Measurements from ENCODE around the gene GRIK1.

GRCh38 chr21:29638138-29638537, 301.7 kb downstream of the GRIK1 start:
- TF ChIP-seq POLR2A (IDR thresholded peaks at IDR 0.05) (no peak), CTCF (IDR thresholded peaks at IDR 0.05) (no peak)

Data from vagina (tissue), 2 donors.